ENCODE measurements around the gene DSCAM. TPM values are rescaled to one million over a fixed set of nuclear protein-coding genes. Genes with fewer than 3 reads are reported as not detected.

The DSCAM gene
- total RNA-seq, 4 donors from 2014 or later = not detected

DNA sequence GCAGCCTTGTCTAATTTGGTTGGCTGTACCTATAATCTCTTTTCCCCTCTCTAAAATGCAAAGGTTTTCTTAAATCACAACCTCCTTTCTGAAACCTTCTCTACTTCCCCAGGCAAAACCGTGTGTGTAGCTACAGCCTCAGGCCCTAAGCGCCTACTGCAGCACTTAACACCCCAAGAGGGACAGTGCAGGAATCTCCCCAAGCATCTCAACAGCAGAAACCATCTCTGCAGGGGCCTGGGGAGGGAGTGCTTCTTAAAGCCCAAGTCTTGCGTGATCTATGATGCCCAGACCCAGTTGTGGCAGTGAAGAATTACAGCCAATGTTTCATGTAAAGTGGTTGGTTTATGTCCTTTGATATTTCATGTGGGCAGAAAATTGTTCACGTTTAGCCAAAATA lies 159.3 kb downstream of the DSCAM start:
- TF ChIP-seq, protein P1, sequence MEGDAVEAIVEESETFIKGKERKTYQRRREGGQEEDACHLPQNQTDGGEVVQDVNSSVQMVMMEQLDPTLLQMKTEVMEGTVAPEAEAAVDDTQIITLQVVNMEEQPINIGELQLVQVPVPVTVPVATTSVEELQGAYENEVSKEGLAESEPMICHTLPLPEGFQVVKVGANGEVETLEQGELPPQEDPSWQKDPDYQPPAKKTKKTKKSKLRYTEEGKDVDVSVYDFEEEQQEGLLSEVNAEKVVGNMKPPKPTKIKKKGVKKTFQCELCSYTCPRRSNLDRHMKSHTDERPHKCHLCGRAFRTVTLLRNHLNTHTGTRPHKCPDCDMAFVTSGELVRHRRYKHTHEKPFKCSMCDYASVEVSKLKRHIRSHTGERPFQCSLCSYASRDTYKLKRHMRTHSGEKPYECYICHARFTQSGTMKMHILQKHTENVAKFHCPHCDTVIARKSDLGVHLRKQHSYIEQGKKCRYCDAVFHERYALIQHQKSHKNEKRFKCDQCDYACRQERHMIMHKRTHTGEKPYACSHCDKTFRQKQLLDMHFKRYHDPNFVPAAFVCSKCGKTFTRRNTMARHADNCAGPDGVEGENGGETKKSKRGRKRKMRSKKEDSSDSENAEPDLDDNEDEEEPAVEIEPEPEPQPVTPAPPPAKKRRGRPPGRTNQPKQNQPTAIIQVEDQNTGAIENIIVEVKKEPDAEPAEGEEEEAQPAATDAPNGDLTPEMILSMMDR (IDR thresholded peaks at IDR 0.05) = no peak
- no peak for TF ChIP-seq POLR2A (IDR thresholded peaks at IDR 0.05)
- intact Hi-C loops (cut with DNase I; ENCODE audit: low total_unique reads) = no loop called here
- DNase-seq (ENCODE audit: low spot score in 2 of 2) = no peak
- H3K4me3 ChIP-seq (ENCODE audit: low read depth, poor library complexity, severe bottlenecking) = no peak overlapping the region
- WGBS, 2 donors = 51 to 58% methylated on average over 4 of the region's 4 CpGs

DNA sequence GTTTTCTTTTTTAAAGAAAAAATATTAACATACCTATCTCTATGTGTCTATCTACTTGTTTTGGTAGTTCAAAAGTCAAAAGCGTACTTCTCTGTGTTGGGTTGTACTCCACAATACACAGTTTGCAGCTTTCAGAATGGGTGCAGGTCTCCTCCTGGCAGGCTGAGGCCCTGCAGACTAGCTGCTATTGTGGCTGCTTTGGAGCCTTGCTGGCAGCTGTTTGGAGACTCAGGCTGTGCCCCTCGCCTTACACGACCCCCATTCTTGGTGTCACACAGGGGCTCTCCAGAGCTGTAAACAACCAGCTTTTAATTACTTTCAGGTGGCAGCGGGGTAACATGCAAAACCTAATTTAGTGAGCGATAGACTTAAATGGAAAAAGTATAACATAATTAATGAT lies 160.4 kb downstream of the DSCAM start:
- H3K4me3 ChIP-seq (ENCODE audit: low read depth, poor library complexity, severe bottlenecking) = no peak overlapping the region
- DNase-seq (ENCODE audit: low spot score in 2 of 2) = no peak
- TF ChIP-seq, protein P1 (IDR thresholded peaks at IDR 0.05) = no peak
- no peak for TF ChIP-seq POLR2A (IDR thresholded peaks at IDR 0.05)
- 78 to 79% methylated on average over 5 of the region's 5 CpGs for WGBS, 2 donors
- intact Hi-C loops (cut with DNase I; ENCODE audit: low total_unique reads) = no loop called here

DNA sequence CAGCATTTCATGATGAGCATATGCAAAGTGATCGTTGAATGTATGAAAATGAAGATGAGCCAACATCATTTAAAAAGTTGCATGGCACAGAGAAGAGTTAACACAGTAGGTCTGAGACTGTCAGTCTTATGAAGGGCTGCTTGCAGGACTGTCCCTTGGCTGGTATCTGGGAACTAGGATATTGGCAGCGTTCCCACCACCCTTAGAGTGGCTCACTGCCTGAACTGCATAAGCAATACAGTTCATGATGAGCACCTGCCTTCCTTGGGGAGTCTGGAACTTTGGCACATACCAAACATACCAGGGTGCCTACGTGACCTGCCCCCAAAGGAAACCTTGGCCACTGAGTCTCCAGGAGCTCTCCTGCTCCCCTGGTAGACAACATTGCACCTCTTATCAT lies 161.8 kb downstream of the DSCAM start:
- TF ChIP-seq, protein P1 (IDR thresholded peaks at IDR 0.05) = no peak
- TF ChIP-seq POLR2A (IDR thresholded peaks at IDR 0.05) = no peak
- intact Hi-C loops (cut with DNase I; ENCODE audit: low total_unique reads) = no loop called here
- WGBS, 2 donors = 80 to 84% methylated on average over 3 of the region's 3 CpGs
- no peak for DNase-seq (ENCODE audit: low spot score in 2 of 2)
- H3K4me3 ChIP-seq (ENCODE audit: low read depth, poor library complexity, severe bottlenecking) = no peak overlapping the region

DNA sequence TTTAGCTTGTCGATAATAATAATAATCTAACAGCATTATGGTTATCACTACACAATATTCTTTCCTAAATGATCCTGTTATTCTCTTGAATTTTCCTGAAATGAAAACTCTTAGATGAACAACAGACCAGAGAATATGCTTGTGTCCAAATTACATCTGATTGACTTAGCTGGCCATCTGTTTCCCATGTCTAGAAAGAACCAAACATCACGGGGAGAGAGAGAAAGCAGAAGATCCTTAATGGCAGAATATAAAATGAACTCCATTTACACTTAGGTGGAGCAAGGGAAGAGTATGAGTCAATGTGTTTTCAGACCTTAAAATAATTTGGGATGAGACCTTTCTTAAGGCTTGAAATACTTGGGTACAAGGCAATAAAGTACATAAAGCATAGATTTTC lies 162.2 kb downstream of the DSCAM start:
- no peak for TF ChIP-seq POLR2A (IDR thresholded peaks at IDR 0.05)
- TF ChIP-seq, protein P1 (IDR thresholded peaks at IDR 0.05) = no peak
- intact Hi-C loops (cut with DNase I; ENCODE audit: low total_unique reads) = no loop called here
- H3K4me3 ChIP-seq (ENCODE audit: low read depth, poor library complexity, severe bottlenecking) = no peak overlapping the region
- 78 to 79% methylated on average over 2 of the region's 2 CpGs for WGBS, 2 donors
- DNase-seq (ENCODE audit: low spot score in 2 of 2) = no peak

DNA sequence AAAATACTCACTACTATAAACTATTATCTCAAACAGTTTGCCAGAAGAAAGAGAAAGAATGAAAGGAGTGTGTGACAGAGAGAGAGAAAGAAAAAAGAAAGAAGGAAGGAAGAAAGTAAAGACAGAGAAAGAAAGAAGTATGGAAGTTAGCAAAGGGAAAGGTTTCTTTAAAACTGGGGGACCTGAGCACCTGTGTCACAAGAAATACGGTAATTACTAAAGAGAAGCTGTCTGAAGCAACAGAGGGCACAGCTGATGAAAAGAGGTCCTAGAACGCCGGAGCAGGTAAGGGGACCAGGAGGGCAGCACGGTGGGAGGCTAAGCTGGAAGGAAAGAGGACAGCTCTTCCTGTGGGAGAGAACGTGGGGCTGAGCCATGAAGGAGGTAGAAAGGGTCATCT lies 163.6 kb downstream of the DSCAM start:
- no peak for DNase-seq (ENCODE audit: low spot score in 2 of 2)
- intact Hi-C loops (cut with DNase I; ENCODE audit: low total_unique reads) = no loop called here
- 81 to 84% methylated on average over 5 of the region's 5 CpGs for WGBS, 2 donors
- H3K4me3 ChIP-seq (ENCODE audit: low read depth, poor library complexity, severe bottlenecking) = no peak overlapping the region
- TF ChIP-seq POLR2A (IDR thresholded peaks at IDR 0.05) = no peak
- TF ChIP-seq, protein P1 (IDR thresholded peaks at IDR 0.05) = no peak

DNA sequence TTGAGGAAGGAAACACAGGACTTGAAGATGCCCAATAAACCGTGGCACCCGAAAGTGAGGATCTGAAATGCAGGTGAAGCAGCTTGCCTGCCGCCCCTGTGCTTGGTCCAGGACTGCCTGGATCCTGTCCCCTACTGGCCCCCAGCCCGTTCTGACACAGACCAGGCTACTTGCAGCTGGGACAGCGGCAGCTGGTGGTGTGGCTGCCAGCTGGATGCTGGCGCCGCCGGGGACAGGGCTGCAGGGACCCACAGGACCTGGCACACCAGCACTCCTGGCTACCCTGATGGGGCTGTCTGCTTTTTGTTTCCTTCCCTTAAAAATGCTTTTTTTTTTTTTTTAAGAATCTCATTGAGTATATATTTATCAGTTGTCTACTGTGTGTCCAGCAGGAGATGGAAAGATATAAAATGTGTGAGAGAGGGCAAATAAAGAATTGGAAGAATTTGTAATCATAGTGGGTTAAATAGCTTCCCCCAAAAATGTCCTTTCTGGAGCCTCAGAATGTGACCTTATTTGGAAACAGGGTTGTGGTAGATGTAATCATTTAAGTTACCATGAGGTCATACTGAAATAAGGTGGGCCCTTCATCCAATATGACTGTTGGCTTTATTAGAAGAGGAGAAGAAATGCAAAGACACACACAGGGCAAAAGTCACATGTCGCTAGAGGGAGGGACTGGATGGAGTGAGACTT lies 165.6 kb downstream of the DSCAM start:
- DNase-seq (ENCODE audit: low spot score in 2 of 2) = no peak
- TF ChIP-seq POLR2A (IDR thresholded peaks at IDR 0.05) = no peak
- TF ChIP-seq, protein P1 (IDR thresholded peaks at IDR 0.05) = no peak
- no peak overlapping the region for H3K4me3 ChIP-seq (ENCODE audit: low read depth, poor library complexity, severe bottlenecking)
- WGBS, 2 donors = 56 to 78% methylated on average over 9 of the region's 9 CpGs
- intact Hi-C loops (cut with DNase I; ENCODE audit: low total_unique reads) = no loop called here
